Stimulated activated CD8-positive, alpha-beta memory T cell treated with anti-CD3 and anti-CD28 coated beads, Interleukin-7, amount 100 ng/mL, for 48 hours (primary cell): ENCODE results near the gene RNF213.
"Not testable (repeated sequence)": the region's sequence is repeated elsewhere in the genome, so short reads cannot be mapped to it uniquely, and the experiment has no call there.

Experiments used
- DNase-seq, 2 donors: peaks; one replicate each; pipeline ENCODE4 v3.0.0-alpha.2; 2020; ENCODE audit warnings: low read depth in 1 of 2; ENCODE audit errors: extremely low read depth in 1 of 2

Gene RNF213

GRCh38 chr17:80385046-80385445 lies 124.4 kb downstream of the RNF213 start:
- no peak for DNase-seq

GRCh38 chr17:80386341-80386740 lies 125.7 kb downstream of the RNF213 start:
- no peak for DNase-seq

- no peak for DNase-seq
Measured at GRCh38 chr17:80387071-80387470, 126.4 kb downstream of the RNF213 start.

- no peak for DNase-seq
Measured at GRCh38 chr17:80388175-80388574, 127.5 kb downstream of the RNF213 start.

- DNase-seq: no peak
Measured at GRCh38 chr17:80388601-80389000, 127.9 kb downstream of the RNF213 start.

- DNase-seq: no peak
Measured at GRCh38 chr17:80389011-80389995, 128.7 kb downstream of the RNF213 start.

GRCh38 chr17:80393241-80393890 lies 132.7 kb downstream of the RNF213 start:
- DNase-seq: no peak

- DNase-seq: no peak
Measured at GRCh38 chr17:80393961-80394360, 133.3 kb downstream of the RNF213 start.

GRCh38 chr17:80394629-80395216 lies 134.1 kb downstream of the RNF213 start:
- DNase-seq: no peak

- no peak for DNase-seq
Measured at GRCh38 chr17:80395402-80396151, 134.9 kb downstream of the RNF213 start.

- DNase-seq: no peak
Measured at GRCh38 chr17:80396157-80397033, 135.7 kb downstream of the RNF213 start.

GRCh38 chr17:80397034-80397387 lies 136.4 kb downstream of the RNF213 start:
- DNase-seq: no peak

- DNase-seq: no peak
Measured at GRCh38 chr17:80397686-80398085, 137.0 kb downstream of the RNF213 start.

GRCh38 chr17:80401086-80401485 lies 140.4 kb downstream of the RNF213 start:
- DNase-seq: not testable (repeated sequence)

GRCh38 chr17:80402102-80402501 lies 141.4 kb downstream of the RNF213 start:
- not testable (repeated sequence) for DNase-seq

GRCh38 chr17:80402959-80403358 lies 142.3 kb downstream of the RNF213 start:
- no peak for DNase-seq

GRCh38 chr17:80406146-80406545 lies 145.5 kb downstream of the RNF213 start:
- DNase-seq: no peak

GRCh38 chr17:80407917-80408316 lies 147.3 kb downstream of the RNF213 start:
- DNase-seq: not testable (repeated sequence)

- DNase-seq: no peak
Measured at GRCh38 chr17:80408872-80409271, 148.2 kb downstream of the RNF213 start.

GRCh38 chr17:80409626-80410025 lies 149.0 kb downstream of the RNF213 start:
- no peak for DNase-seq
